NOMO-1 (cell line): Measurements from ENCODE around the gene PCCA.

Experiments
- DNase-seq, 2 experiments: peaks; one replicate each; lab custom pipeline; 2025; ENCODE audit not compliant: unreplicated experiment in 2 of 2; lab: John Stamatoyannopoulos, UW

Gene PCCA

DNA sequence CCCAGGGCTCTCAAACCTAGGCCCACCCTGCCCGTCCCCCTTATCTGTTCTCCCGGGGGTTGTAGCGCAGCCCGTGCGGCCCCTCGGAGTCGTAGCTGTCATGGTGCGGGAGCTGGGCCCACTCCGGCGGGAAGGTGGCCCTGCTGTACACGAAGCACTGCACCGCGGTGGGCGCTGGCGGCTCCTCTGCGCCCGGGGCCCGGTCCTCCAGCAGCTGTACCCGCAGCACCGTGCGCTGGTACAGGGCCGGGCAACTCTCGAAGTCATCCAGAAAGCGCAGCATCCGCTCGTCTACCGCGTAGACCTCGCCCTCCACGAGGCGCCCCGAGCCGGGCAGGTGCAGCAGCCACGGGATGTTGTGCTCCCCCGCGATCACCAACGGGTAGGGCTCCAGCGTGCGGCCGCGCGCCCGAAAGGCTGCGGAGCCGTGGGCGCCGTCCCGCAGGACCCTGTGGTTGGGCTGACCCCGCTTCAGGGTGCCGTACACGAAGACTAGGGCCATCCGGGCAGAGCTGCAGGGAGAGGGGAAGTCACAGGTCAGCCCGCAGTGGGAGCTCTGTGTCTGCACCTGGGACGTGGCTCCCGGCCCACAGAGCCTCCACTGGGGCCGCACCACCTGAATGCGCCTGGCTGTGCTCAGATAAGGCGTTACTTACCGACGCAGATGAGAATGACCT is 443.3 kb downstream of the PCCA start:
- DNase-seq = no peak

DNA sequence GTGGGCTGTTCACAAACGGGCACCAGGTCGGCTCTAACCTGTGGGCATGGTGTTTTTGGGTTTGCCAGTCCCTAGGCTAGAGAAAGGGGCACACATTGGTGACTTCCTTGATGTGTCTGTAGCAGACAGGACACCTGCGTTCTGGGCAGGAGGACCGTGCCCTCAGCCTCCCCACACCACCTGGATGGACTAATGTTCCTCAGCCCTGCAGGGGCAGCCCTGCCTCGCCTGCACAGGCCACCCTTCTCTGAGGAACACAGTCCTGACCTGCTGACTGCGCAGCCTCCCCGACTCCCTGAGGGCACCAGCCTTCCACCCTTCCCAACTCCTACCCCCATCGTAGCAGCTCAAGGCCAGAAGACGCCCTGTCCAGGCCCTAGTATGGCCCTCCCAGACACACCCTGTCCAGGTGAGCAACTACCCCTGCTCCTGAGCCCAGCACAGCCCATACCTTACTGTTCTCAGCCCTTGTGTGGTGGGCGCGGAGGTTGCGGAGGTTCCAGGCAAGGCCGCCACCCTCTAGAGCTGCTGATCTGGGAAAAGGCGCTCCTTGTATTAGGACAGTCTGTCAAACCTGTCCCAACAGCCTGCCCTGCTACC is 444.0 kb downstream of the PCCA start:
- no peak for DNase-seq

DNA sequence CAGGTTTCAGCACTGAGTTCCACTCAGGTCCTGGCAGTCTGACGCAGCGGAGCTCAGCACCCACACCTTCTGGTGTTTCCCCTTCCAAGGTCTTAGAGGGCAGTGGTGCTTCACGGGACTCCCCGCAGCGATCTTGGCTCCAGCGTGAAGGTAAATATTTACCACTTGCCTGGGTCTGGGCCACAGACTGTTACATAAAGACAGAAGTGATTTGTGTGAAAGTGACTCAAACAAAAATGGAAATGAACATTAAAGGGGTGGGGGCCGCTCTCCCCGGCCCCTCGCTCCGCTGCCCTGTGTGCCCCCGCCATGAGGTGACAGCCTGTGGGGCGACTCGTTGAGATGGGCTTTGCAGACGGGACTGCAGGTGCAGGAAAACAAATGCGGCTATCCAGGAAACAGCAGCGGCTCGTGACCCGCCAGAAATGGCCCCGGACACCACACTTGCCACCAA is 444.7 kb downstream of the PCCA start:
- no peak for DNase-seq

DNA sequence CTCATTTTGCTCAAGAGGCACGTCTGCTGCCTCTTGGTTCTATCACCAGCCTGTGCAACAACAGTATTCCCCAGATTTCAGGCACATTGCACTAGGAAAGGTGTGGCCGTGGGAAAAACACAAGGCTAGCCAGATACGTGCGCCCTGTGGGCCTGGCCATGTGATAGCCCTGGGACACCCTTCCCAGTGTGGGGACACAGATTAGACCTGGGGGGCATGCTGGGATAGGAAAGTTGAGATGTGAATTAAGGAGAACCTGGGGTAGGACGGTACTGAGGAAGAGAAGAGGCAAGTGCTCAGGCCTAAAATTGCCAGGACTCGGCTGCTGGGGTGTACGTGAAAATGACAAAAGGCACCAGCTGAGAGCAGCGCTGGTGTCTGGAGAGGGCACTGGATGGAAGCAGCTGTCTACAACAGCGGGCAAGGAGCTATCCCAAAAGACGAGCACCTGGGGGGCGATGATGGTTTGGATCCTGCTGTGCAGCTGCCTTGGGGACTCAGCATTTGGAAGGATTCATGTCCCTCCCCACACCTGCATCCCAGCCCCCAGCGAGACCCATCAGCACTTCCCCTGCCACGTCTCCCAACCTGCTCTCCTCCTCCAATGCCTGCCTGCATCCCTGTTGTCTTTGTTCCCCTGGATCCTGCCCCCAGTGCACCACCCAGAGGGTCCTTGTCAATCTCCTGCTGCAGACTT is 445.4 kb downstream of the PCCA start:
- no peak for DNase-seq

DNA sequence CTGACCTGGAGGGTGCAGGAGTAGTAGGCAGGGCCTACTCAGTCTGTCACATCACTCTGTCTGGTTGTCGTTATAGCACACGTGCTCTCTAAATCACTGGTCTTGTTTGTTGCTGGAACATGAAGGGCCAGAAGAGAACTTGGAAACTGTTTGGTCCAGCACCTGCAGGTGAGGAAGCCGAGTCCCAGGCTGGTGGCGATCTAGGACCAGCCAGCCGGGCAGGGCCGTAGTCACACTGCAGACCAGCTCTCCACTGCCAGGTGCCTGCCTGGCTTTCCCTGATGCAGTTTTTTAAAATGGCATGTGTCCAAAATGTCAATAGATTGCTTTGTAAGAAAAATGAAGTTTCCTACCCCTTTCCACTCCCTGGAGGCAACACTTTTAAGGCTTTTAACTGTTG is 446.0 kb downstream of the PCCA start:
- DNase-seq = no peak

DNA sequence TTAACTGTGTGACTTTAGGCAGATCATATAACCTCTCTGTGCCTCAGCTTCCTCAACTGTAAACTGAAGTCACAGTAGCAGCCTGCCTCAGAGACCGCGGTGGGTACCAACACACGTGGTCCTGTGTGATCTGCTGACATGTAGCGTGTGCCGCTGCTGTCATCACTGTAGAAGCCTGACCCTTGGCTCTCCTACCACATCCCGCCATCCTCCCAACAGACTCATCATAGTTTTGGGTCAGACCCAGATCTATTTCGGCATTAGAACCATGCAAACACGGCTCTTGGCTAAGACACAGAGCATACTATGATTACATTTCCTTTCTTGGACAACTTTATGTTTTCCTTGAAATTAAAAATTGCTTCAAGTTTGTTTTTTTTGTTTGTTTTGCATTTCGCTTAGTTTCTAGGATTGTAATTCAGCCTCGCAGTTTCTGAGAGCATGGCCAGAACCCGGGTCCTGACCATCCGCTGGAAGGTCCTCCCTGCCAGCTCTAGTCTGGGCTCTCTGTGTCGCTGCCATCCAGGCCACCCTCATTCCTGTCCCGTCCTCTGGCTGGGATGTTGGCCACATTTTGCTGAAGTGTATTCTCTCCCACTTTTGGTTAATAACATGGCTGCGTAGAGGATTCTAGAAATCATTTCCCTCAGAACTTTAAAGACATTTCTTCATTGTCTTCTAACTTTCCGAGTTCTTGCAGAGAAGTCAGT is 446.7 kb downstream of the PCCA start:
- DNase-seq = no peak

DNA sequence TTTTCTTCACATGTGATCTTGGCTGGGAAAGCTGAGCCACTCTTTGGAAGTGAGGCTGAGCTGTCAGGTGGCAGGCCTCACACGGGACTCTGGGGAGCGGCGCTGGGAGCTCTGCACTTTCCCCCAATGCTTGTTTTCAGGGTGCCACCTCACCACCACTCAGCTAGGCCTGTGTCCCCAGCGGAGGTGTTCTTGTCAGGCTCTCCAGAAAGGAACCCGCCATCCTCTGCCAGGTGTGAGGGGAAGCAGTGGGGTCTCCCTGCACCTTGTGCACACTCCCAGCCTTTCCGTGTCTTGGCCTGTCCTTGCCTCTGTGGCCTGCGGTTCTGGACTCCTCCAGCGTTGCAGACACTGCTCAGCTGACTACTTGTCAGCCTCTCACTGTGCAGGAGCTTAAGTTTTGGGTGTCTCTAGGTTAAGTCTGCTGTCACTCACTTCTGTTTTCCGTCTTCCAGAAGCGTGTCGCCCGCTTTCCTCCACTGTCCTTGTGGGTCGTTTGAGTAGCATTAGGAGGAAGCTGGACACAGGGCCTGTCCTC is 447.8 kb downstream of the PCCA start:
- no peak for DNase-seq

DNA sequence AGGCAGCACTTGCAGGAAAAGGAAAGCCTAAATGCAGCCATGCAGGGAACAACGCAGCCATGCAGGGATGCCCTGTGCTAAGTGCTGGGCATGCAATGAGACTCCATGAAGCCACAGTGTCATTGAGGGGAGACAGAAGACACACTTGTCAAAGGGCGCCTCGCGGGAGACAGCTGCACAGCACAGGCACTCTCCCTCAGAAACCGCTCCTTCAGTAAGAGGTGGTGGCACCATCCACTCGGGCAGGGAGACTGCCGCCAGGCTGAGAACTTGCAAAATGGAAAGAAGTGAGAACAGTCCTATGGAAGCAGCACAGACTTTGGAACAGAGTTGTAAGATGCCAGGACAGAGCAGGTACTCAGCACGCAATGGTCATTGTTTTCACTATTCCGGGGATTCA is 448.6 kb downstream of the PCCA start:
- DNase-seq = no peak

DNA sequence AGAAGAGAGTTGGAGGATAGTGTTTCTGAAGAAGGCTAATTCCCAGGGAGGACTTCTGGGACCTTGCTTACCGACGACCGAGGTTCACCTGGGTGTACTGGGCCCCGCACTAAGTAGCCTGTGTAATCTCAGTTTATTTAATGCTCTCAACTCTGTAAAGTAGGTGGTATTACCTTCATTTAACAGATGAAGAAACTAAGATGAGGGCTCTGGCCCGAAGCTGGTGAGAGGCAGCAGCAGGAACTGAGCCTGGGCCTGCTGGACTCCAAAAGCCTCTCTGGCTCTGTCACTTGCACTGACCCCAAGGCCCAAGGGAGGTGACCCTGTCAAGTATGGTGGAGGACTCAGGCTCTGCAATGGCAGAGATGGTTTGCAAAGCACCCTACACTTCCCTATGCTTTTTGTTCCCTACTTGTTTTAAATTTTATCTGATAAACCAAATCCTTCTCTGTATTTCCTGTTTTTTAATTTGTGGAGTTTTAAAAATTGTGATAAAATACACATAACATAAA is 449.1 kb downstream of the PCCA start:
- DNase-seq = no peak

DNA sequence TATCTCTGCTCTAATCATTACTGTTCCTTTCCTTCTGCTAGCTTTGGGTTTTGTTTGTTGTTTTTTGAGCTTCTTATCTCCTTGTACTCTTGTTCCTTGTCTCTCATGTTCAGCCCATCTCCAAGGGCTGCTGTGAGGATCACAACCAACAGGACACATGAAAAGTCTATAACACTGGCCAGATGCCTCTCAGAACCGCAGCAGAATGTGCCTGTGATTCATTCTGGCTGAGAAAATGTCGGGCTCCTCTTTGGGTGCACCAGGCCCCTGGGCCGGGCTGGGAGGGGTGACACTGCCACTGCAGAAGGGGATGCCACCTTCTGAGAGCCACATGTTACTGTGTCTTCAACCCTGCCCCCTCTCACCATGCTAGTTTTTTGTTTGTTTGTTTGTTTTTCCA is 451.7 kb downstream of the PCCA start:
- no peak for DNase-seq

DNA sequence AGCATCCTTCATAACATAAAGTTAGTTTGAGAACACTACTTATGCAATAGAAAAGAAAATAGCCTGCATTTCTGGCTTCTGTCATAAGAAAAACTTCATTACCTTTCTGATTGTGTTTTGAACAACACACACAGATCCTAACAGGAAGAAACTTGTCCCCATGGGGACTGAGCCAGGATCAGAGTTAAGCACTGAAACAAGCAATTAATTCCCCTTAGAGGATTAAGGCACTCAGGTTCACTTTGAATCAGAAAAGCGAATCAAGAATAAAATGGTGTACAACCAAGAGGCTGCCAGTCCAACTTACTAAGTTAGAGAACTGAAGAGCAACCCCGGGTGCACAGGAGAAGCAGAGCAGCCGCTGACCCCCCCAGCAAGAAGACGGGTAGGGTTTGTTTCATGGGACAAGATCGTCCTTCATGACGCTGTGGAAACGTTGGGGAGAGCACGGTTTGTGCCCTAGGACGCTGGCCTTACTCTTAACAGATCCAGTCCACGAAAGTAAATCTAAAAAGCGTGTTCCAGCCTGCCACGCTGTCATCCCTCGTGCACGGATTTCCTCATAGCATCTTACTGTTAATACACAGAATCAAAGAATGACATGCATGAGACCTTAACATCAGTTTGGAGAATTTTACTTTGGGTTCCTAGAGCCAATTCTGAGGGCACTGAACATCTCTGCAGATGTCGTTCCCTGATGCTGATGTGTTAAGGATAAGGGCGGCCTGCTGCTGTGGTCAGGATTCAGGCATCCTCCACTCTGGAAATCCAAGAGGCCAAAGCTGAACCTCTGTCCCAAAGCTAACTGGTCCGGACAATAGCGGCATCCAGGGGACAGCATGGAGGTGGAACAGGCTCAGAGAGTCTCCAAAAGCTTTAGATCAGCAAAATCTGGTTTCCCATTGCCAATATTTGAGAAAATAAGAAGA is 453.3 kb downstream of the PCCA start:
- no peak for DNase-seq

DNA sequence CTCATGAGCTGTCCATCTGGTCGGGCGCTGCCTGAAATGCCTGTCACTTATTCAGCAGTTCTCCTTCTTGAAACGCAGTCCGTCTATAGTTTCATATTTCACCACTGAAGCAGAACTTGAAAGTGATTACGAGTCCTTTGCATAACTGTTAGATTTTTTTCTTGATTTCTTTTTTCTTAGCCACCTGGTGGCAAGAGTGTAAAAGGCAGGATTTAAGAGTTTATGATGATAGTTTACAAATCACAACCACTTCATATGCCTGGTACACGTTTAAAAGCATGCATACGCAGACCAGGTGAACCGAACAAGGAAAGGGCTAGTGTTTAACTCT is 453.9 kb downstream of the PCCA start:
- peak; percentile 52 to 90 for DNase-seq

DNA sequence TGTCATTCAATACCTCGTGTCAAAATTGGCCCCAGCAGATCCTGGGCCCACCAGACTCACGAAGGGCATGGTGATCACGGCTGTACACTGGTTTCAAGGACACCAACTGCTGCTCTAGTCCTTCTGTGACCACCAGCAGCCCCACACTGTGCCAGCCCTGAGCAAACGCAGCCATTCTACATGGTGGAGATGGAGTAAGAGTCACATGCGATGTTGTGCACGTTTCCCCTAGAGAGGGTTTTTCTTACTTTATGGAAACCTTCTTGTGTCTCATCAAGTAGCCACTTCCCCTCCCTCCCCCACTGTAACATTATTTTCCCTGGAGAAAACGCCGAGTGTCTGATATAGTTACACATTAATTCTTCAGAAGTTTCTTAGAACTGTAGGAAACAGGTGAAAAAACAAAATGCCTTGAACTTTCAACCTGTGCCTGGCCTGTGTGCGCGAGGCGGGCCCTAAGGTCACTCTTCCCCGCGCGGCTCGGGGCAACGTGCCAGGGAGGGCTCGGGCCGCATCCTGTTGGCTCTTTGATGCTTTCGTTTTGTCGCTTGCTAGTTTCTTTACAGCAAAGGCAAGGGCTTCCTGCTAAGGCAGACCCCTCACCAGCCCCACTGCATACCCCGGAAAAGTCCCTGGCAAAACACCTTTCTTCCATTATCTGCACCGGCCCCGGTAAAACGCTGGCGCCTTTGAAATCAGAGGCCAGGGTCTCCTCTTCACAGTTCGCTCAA is 455.1 kb downstream of the PCCA start:
- no peak for DNase-seq

DNA sequence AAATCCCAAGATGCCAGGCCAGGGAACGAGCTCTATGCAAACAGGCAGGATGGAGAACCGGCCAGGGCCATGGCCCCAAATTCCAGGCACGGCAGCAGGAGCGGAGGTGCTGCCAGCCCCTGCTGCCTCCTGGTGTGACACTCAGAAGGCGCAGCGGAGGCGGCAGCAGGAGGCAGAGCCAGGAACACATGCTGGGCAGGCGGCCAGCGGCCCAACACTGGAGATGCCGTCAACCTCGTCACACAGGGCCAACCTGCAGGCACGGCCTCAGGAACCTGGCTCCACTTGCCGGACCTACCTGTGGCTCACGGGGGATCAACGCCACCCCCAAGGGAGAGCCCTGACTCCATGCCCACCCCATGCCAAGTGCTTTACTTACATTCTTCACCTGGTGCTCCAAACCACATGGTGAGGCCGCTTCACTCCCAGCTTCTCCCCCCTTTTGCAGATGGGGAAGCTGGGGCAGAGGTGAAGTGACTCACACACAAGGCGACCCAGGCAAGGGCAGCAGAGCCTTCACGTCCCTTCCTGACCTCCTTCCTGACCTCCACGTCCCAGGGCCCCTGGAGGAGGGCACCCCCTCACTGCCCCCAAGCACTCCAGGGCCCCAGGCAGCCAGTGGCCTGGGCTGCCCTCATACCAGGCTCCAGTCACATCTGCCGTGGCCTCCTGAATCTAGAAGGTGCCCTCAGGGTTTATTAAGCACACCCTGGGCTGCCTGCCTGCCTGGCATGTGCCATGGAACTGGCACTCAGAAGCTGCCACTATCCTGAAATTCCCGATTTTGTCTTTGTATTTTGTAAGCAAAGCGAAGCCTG is 456.2 kb downstream of the PCCA start:
- no peak for DNase-seq

DNA sequence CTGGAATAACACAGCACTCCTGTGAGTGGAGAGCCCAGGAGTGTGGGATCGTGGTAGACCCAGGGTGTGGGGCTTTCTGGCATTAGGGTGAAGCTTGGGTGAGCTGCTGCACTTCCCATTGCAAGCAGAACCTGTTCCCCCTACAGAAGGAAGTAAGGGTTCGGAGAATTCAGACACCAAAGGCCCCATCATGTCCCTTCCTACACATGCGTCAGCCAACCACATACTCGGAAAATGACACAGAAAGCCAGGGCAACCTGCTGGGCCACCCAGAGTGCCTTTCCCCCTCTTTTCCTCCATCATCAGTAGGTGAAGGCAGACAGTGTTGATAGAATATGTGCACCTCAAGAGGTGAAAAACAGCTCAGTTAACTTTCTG is 456.8 kb downstream of the PCCA start:
- no peak for DNase-seq

DNA sequence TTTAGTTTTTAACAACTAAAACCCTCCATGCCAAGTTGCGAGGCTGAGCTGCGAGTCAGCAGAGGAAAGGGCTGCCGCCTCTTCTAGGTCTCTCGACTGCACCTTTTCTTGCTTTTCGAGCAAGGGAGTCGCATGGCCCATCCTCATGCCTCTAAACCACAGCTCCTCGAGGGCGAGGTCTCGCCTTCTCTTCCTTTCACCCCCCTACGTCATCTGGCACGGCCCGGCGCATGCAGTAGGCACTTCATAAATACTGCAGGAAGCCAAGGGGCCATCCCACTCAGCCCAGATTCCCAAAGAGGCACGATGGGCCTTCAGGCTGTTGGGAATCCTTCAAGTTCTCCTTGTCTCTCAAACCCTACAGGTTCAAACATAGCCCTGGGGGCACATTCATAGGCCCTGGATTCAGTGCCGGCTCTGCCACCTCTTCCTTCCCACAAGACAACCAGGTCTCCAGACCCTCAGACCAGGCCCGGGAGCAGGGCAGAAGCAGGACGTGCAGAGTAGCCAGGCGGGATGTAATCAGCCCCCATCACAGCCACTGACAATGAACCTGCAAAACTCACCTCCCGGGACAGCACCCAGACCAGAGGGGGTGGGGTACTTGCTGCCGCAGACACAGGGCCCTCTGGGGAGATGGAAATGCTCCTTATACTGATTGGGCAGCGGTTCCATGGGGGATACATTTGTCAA is 458.0 kb downstream of the PCCA start:
- no peak for DNase-seq

DNA sequence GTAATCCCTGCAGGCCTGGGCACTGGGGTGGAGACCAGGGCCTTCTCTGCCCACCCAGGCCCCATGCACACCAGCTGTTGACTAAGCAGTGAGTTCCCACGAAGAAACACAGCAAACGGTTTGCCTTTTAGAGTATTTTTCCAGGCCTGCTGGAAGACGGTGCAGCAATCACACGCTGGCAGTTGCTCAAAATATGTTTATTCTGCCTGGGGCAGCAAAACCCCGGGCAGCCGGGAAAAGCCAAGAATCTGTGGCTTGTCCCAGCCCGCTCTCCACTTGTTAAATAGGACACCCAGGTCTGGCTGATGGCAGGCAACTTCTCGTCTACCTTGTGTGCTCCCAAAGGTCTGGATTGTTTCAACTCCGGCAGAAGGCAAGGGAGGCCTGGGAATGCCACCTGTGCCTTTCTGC is 458.9 kb downstream of the PCCA start:
- no peak for DNase-seq

DNA sequence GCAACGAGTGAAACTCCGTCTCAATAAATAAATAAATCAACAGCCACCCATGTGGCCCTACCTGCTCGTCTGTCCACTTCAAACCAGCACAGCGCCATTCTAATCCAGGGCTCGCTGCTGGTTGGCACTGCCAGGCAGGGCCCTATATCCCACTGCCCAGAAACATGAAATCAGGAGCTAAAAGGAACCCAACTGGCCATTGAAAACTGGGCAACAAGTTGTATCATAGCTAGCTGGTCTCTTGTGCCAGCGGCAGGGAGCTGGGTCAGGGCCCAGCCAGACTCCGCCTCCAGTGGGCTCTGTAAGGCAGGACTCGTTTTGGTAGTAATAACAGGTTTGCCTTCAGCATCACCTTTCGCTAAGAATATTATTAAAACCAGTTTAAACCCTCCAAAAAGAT is 460.4 kb downstream of the PCCA start:
- no peak for DNase-seq
